Measurements from ENCODE around the gene HSD17B12. TPM values are rescaled to one million over a fixed set of nuclear protein-coding genes. Genes with fewer than 3 reads are reported as not detected.

HSD17B12 gene
- total and polyA plus RNA-seq, 2 of the 8 experiments (the other 6 are each of a cell fraction or from before 2014, with no cell fraction given) = 46.0 to 121 TPM

- FAIRE-seq (no peak), DNase-seq (ENCODE audit: low read depth in 1 of 2, low spot score in 2 of 2) (no peak)
- H3K36me3 ChIP-seq (ENCODE audit: control insufficient read depth in 2 of 4, insufficient read depth in 4 of 4, low read length in 3 of 4) = peaks cover 0 to 4% (median 1%) of the 10 kb centered on the region in 4 experiments; a peak in 3 of 8 replicates
- 86% methylated on average over 2 of the region's 2 CpGs; no CpG with 5 or more reads in 1 of the 2 experiments for WGBS, 2 experiments (ENCODE audit: extremely low coverage in 1 of 2, insufficient coverage in 1 of 2, insufficient read length in 1 of 2, insufficient replicate concordance in 2 of 2, low coverage in 1 of 2, low lambda C conversion rate in 2 of 2, missing lambda C conversion rate in 1 of 2)
- H3K4me1 ChIP-seq (replicated peaks in 1 of 4; ENCODE audit: control insufficient read depth in 3 of 4, insufficient read depth in 4 of 4, low read length in 3 of 4) = no peaks in the 10 kb centered on the region
- ChIA-PET CTCF (ENCODE audit: partially characterized antibody) (interaction anchor here (0.7 to 5.4 kb wide), 4 partner anchors 13 to 193 kb away, joined by 3 to 38 read pairs (median 4); no protein-coding TSS in a partner anchor), POLR2A (ENCODE audit: partially characterized antibody) (no interaction called here)
- no peak overlapping the region for H2AFZ ChIP-seq (ENCODE audit: low read length)
- no peaks in the 10 kb centered on the region for H3K23me2 ChIP-seq (ENCODE audit: low read depth, low read length)
- H3K4me3 ChIP-seq (ENCODE audit: extremely low read depth in 1 of 4, insufficient read depth in 2 of 4, low read depth in 3 of 4, low read length in 4 of 4) = no peak overlapping the region
- H4K91ac ChIP-seq (replicated peaks; ENCODE audit: insufficient read length, low read length) = no peak overlapping the region
- H3K27me3 ChIP-seq (replicated peaks in 1 of 4; ENCODE audit: control insufficient read depth in 3 of 4, extremely low read depth in 1 of 4, insufficient read depth in 3 of 4, low read length in 3 of 4) = no peaks in the 10 kb centered on the region
- no peak overlapping the region for H3K27ac ChIP-seq (ENCODE audit: low read depth, low read length)
- no peak overlapping the region for H3K56ac ChIP-seq (replicated peaks; ENCODE audit: insufficient read length, low read depth, low read length)
- H3K14ac ChIP-seq (ENCODE audit: insufficient read length) = no peak overlapping the region
- no peak overlapping the region for H3K23ac ChIP-seq (ENCODE audit: insufficient read length)
- H2BK5ac ChIP-seq (ENCODE audit: low read depth, low read length) = no peak overlapping the region
- H3K4ac ChIP-seq (replicated peaks; ENCODE audit: insufficient read length, low read depth, low read length) = no peak overlapping the region
- H3K79me2 ChIP-seq (ENCODE audit: control insufficient read depth in 1 of 2, insufficient read depth in 2 of 2, low read length in 2 of 2) = no peaks in the 10 kb centered on the region
- no peak overlapping the region for H3K4me2 ChIP-seq (ENCODE audit: insufficient read depth in 1 of 2, low read depth in 2 of 2, low read length in 2 of 2)
- H3K18ac ChIP-seq (ENCODE audit: extremely low read depth, low read length) = no peak overlapping the region
- H4K8ac ChIP-seq (ENCODE audit: extremely low read depth, insufficient read depth, low read length) = no peak overlapping the region
- no peak overlapping the region for H2BK15ac ChIP-seq (ENCODE audit: low read length)
- no peak overlapping the region for H2AK5ac ChIP-seq (ENCODE audit: low read depth, low read length)
- no peak overlapping the region for H4K5ac ChIP-seq (ENCODE audit: insufficient read length, low read depth, low read length)
- no peak overlapping the region for H3K9ac ChIP-seq (replicated peaks in 1 of 4; ENCODE audit: extremely low read depth in 1 of 4, low read depth in 3 of 4, low read length in 3 of 4)
- no peaks in the 10 kb centered on the region for H3K79me1 ChIP-seq (ENCODE audit: low read depth, low read length)
- H2BK12ac ChIP-seq (ENCODE audit: low read depth, low read length) = no peak overlapping the region
- H3K9me3 ChIP-seq (ENCODE audit: insufficient read depth in 2 of 2, low read depth in 1 of 2, low read length in 1 of 2) = no peaks in the 10 kb centered on the region
- no peak overlapping the region for H2BK20ac ChIP-seq (ENCODE audit: low read length)
- H4K20me1 ChIP-seq (replicated peaks in 1 of 2; ENCODE audit: control insufficient read depth in 1 of 2, insufficient read depth in 2 of 2, low read length in 2 of 2) = no peaks in the 10 kb centered on the region
- no peak overlapping the region for H2BK120ac ChIP-seq (replicated peaks; ENCODE audit: low read depth, low read length)
- no peak for TF ChIP-seq TAF7 (optimal IDR thresholded peaks at IDR 0.05; ENCODE audit: borderline replicate concordance, low read depth, low read length)
- TF ChIP-seq ASH2L (IDR thresholded peaks at IDR 0.05; ENCODE audit: low read length) = no peak
- TF ChIP-seq E2F6 (IDR thresholded peaks at IDR 0.05) = no peak
- TF ChIP-seq JUND (IDR thresholded peaks at IDR 0.05; ENCODE audit: low read length) = no peak
Observed at GRCh38 chr11:43834286-43834685, 153.7 kb downstream of the HSD17B12 start.

All from H1 (cell line).